Fibroblast of pulmonary artery (primary cell): ENCODE data around the gene MAP3K6.
A peak's percentile ranks its signal among the peaks of the same experiment; 100 is the strongest.

Source experiments
- DNase-seq: peaks from one replicate; pipeline ENCODE4 v3.0.0-alpha.2; 2010; ENCODE audit warnings: low read depth
- H3K4me3 ChIP-seq: replicated peaks from 2 replicates; pipeline ENCODE4 v1.5.1; 2011; ENCODE audit warnings: low read depth, mild to moderate bottlenecking, control low read depth, low read length, moderate library complexity
- CTCF ChIP-seq: IDR thresholded peaks from 2 replicates; pipeline ENCODE4 v1.5.1; 2011; ENCODE audit warnings: mild to moderate bottlenecking, control low read depth, low read length, inconsistent platforms; ENCODE audit errors: missing control alignments

The MAP3K6 gene

GRCh38 chr1:27321813-27322568 lies 44.8 kb downstream of the MAP3K6 start, which contains the start of gene TMEM222:
Gene TMEM222 (plus strand): TSS chr1:27322163. CDS start chr1:27322198, 35 bp downstream.
- peak; percentile 98 for DNase-seq
- peak within 1 kb of the TSS; percentile 100 for H3K4me3 ChIP-seq
- TF ChIP-seq CTCF = no peak

- DNase-seq = no peak
- no peak for TF ChIP-seq CTCF
- no peak overlapping the region for H3K4me3 ChIP-seq
Measured at GRCh38 chr1:27318596-27318995, 48.2 kb downstream of the MAP3K6 start.

GRCh38 chr1:27318136-27318535 lies 48.6 kb downstream of the MAP3K6 start:
- TF ChIP-seq CTCF = no peak
- DNase-seq = no peak
- H3K4me3 ChIP-seq = no peak overlapping the region

- DNase-seq = no peak
- no peak overlapping the region for H3K4me3 ChIP-seq
- no peak for TF ChIP-seq CTCF
Measured at GRCh38 chr1:27316860-27317259, 49.9 kb downstream of the MAP3K6 start.

GRCh38 chr1:27314737-27315136 lies 52.0 kb downstream of the MAP3K6 start:
- no peak overlapping the region for H3K4me3 ChIP-seq
- TF ChIP-seq CTCF = no peak
- DNase-seq = no peak

- no peak for DNase-seq
- no peak overlapping the region for H3K4me3 ChIP-seq
- TF ChIP-seq CTCF = no peak
Measured at GRCh38 chr1:27314169-27314568, 52.6 kb downstream of the MAP3K6 start.
